Progenitor cell of endocrine pancreas (in vitro differentiated cells): Measurements from ENCODE around the gene TMEM184B. TPM values are rescaled to one million over a fixed set of nuclear protein-coding genes. Genes with fewer than 3 reads are reported as not detected.
A peak's percentile ranks its signal among the peaks of the same experiment; 100 is the strongest.

ENCODE experiments used
- DNase-seq: peaks from one replicate; pipeline ENCODE4 v3.0.0; 2021; ENCODE audit warnings: low spot score; ENCODE audit not compliant: unreplicated experiment
- H3K27ac Mint-ChIP-seq: 2 replicates; pipeline ENCODE4 v1.8.0; 2021; ENCODE audit warnings: mild to moderate bottlenecking, moderate library complexity, mixed read lengths
- H3K27me3 Mint-ChIP-seq: 2 replicates; pipeline ENCODE4 v1.8.0; 2021; ENCODE audit warnings: mixed read lengths
- H3K36me3 Mint-ChIP-seq: 2 replicates; pipeline ENCODE4 v1.8.0; 2022; ENCODE audit warnings: mixed read lengths; ENCODE audit not compliant: insufficient read depth
- H3K4me1 Mint-ChIP-seq: 2 replicates; pipeline ENCODE4 v1.8.0; 2021; ENCODE audit warnings: low read depth, mixed read lengths
- H3K4me3 Mint-ChIP-seq: 2 replicates; pipeline ENCODE4 v1.8.0; 2021; ENCODE audit warnings: low read depth, mild to moderate bottlenecking, moderate library complexity, mixed read lengths
- H3K9me3 Mint-ChIP-seq: 2 replicates; pipeline ENCODE4 v1.8.0; 2021; ENCODE audit warnings: low read depth, mixed read lengths
- CTCF ChIP-seq: fragments of 200-600 bp; sonication (generic); IDR thresholded peaks from one replicate; pipeline ENCODE4 v1.5.0; 2021; ENCODE audit warnings: antibody characterized with exemption, mild to moderate bottlenecking; ENCODE audit not compliant: unreplicated experiment
- total RNA-seq: library from RNA; stranded (reverse); gene quantifications from 2 replicates; pipeline ENCODE4 v1.2.1, GENCODE V29; 2021

TMEM184B gene
- total RNA-seq, 1 donor from 2014 or later: 71.7 TPM

DNA sequence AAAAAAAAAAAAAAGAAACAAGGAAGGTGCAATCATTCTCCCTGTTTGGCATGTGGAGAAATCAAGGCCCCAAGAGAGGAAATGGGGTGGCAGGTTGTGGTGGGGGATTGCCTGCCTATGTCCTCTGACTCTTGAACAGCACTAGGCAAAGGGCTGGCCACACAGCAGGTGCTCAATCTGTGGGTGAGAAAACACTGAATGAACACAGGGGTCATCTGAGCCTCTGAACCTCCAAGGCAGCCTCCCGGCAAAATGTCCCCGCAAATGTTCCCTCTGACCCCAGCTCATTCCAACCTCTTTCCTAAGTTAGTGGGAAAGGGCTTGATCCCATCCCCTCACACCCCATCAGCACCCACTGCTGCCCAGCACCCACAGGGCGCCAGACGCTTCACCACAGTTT lies 95.8 kb downstream of the TMEM184B start:
- no peak for DNase-seq
- Mint-ChIP-seq H3K4me3 (no peak overlapping the region), H3K36me3 (no peaks in the 10 kb centered on the region), H3K4me1 (peaks cover 35% of the 10 kb centered on the region), H3K9me3 (no peaks in the 10 kb centered on the region), H3K27ac (no peak overlapping the region), H3K27me3 (no peaks in the 10 kb centered on the region)
- no peak for TF ChIP-seq CTCF

- Mint-ChIP-seq H3K27ac (no peak overlapping the region), H3K27me3 (no peaks in the 10 kb centered on the region), H3K4me1 (peaks cover 32% of the 10 kb centered on the region), H3K9me3 (no peaks in the 10 kb centered on the region), H3K36me3 (no peaks in the 10 kb centered on the region), H3K4me3 (no peak overlapping the region)
- no peak for DNase-seq
- no peak for TF ChIP-seq CTCF
Measured at GRCh38 chr22:38176170-38176741, 96.6 kb downstream of the TMEM184B start.

- Mint-ChIP-seq H3K36me3 (no peaks in the 10 kb centered on the region), H3K27me3 (no peaks in the 10 kb centered on the region), H3K9me3 (no peaks in the 10 kb centered on the region), H3K4me1 (peaks cover 26% of the 10 kb centered on the region), H3K27ac (no peak overlapping the region), H3K4me3 (no peak overlapping the region)
- TF ChIP-seq CTCF: no peak
- no peak for DNase-seq
Measured at GRCh38 chr22:38175206-38176118, 97.3 kb downstream of the TMEM184B start.

DNA sequence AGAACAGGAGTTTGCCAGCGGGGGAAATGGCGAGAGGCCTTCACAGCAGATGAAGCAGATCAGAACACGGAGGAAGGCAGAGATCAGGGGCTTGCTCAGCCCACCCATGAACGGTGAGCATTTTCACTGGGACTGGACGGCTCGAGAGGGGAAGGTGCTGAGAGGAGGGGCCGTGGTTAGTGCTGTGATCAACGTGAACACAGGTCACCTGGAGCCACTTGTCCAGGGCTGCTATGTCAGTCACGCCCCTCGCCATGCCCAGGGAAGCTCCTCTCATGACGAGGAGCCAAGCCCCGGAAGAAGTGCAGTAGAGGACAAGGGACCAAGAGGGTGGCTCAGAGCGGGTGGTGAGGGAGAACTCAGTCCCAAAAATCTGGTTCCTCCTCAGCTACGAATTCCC lies 98.2 kb downstream of the TMEM184B start:
- Mint-ChIP-seq H3K9me3 (no peaks in the 10 kb centered on the region), H3K36me3 (no peaks in the 10 kb centered on the region), H3K4me1 (peaks cover 19% of the 10 kb centered on the region), H3K27me3 (no peaks in the 10 kb centered on the region), H3K4me3 (no peak overlapping the region), H3K27ac (peak overlapping the region; percentile 67)
- no peak for TF ChIP-seq CTCF
- no peak for DNase-seq

GRCh38 chr22:38173641-38173906 lies 99.2 kb downstream of the TMEM184B start:
- DNase-seq: no peak
- Mint-ChIP-seq H3K9me3 (no peaks in the 10 kb centered on the region), H3K27ac (no peak overlapping the region), H3K36me3 (no peaks in the 10 kb centered on the region), H3K4me1 (peaks cover 13% of the 10 kb centered on the region), H3K4me3 (no peak overlapping the region), H3K27me3 (no peaks in the 10 kb centered on the region)
- no peak for TF ChIP-seq CTCF
